ENCODE results near the gene HMGCL.
"Not testable (repeated sequence)": the region's sequence is repeated elsewhere in the genome, so short reads cannot be mapped to it uniquely, and the experiment has no call there.

GRCh38 chr1:23783141-23783540 is 42.1 kb downstream of the HMGCL start:
- TF ChIP-seq CTCF (IDR thresholded peaks at IDR 0.05), result not testable (repeated sequence)
- TF ChIP-seq, protein P1, sequence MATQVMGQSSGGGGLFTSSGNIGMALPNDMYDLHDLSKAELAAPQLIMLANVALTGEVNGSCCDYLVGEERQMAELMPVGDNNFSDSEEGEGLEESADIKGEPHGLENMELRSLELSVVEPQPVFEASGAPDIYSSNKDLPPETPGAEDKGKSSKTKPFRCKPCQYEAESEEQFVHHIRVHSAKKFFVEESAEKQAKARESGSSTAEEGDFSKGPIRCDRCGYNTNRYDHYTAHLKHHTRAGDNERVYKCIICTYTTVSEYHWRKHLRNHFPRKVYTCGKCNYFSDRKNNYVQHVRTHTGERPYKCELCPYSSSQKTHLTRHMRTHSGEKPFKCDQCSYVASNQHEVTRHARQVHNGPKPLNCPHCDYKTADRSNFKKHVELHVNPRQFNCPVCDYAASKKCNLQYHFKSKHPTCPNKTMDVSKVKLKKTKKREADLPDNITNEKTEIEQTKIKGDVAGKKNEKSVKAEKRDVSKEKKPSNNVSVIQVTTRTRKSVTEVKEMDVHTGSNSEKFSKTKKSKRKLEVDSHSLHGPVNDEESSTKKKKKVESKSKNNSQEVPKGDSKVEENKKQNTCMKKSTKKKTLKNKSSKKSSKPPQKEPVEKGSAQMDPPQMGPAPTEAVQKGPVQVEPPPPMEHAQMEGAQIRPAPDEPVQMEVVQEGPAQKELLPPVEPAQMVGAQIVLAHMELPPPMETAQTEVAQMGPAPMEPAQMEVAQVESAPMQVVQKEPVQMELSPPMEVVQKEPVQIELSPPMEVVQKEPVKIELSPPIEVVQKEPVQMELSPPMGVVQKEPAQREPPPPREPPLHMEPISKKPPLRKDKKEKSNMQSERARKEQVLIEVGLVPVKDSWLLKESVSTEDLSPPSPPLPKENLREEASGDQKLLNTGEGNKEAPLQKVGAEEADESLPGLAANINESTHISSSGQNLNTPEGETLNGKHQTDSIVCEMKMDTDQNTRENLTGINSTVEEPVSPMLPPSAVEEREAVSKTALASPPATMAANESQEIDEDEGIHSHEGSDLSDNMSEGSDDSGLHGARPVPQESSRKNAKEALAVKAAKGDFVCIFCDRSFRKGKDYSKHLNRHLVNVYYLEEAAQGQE (IDR thresholded peaks at IDR 0.05; ENCODE audit: insufficient read depth in 1 of 2, low read depth in 2 of 2, low read length in 1 of 2), result not testable (repeated sequence)
